AG09309 (cell line): Measurements from ENCODE around the gene SUN2.

ENCODE experiments used
- DNase-seq: peaks from one replicate; pipeline ENCODE4 v3.0.0-alpha.2; 2010; ENCODE audit warnings: low read depth
- H3K4me3 ChIP-seq: 2 replicates; pipeline ENCODE4 v1.5.1; 2011; ENCODE audit warnings: mild to moderate bottlenecking, low read depth, low read length, moderate library complexity; ENCODE audit not compliant: control insufficient read depth
- CTCF ChIP-seq: IDR thresholded peaks from 2 replicates; pipeline ENCODE4 v1.5.1; 2011; ENCODE audit warnings: mild to moderate bottlenecking, low read depth, low read length, inconsistent platforms; ENCODE audit not compliant: insufficient read depth, control insufficient read depth; ENCODE audit errors: missing control alignments

SUN2 gene

GRCh38 chr22:38772623-38772873, 16.8 kb upstream of the SUN2 start:
- no peak for TF ChIP-seq CTCF
- no peak for DNase-seq

GRCh38 chr22:38770257-38770949, 14.6 kb upstream of the SUN2 start:
- no peak for TF ChIP-seq CTCF
- no peak overlapping the region for H3K4me3 ChIP-seq
- no peak for DNase-seq

More at GRCh38 chr22:38772623-38772873, 16.8 kb upstream of the SUN2 start:
- H3K4me3 ChIP-seq: no peak overlapping the region

DNA sequence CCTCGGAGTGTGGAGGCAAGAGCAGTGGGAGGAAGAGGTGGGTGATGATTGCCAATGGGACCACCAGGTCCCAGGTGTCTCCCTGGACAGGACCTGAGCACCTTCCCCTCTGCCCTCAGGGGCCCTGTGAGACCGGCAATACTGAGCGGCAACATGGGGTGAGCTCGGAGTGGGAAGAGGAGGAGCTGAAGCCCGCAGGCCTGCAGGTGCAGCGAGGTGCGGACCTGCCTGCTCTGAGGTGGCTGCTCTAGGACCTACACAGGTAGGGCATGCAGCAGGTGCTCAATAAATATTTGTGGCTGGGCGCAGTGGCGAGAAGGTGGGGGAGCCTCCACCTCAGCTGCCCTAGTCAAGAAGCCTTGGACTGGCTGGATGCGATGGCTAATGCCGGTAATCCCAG, 12.2 kb upstream of the SUN2 start:
- no peak for TF ChIP-seq CTCF
- H3K4me3 ChIP-seq: no peak overlapping the region
- no peak for DNase-seq

GRCh38 chr22:38767313-38767712, 11.5 kb upstream of the SUN2 start:
- DNase-seq: no peak
- no peak for TF ChIP-seq CTCF
- H3K4me3 ChIP-seq: no peak overlapping the region

GRCh38 chr22:38766076-38766777, 10.4 kb upstream of the SUN2 start:
- peak; percentile 93 for TF ChIP-seq CTCF

DNA sequence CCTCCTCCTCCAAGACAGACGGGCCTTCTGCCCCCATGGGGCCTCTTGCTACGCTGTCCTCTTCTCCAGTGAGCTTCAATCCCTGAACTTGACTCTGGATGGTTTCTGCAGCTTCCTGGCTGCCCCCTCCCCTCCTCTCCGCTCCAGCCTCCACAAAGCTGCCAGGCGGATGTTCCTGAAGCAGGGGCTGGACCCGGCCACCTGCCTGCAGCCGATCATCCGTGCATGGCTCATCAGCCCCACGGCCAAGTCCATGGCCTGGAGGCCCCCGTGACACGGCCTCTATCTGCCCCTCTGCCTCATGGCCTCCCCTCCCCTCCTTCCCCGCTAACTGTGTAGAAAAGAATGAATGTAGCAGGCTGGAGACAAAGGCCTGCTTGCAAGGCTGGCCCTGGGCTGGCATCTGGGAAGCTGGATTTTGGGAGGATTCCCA, 6.8 kb upstream of the SUN2 start:
- H3K4me3 ChIP-seq: no peak overlapping the region
- no peak for TF ChIP-seq CTCF
- DNase-seq: no peak

More at GRCh38 chr22:38766076-38766777, 10.4 kb upstream of the SUN2 start:
- H3K4me3 ChIP-seq: no peak overlapping the region
- no peak for DNase-seq
